Fibroblast of lung (primary cell): Measurements from ENCODE around the gene UPP1.
A peak's percentile ranks its signal among the peaks of the same experiment; 100 is the strongest.

Experiments
- EZH2 ChIP-seq: IDR thresholded peaks from 2 replicates; pipeline ENCODE4 v1.5.1; 2012; ENCODE audit warnings: low read length, control low read depth, mild to moderate bottlenecking; ENCODE audit errors: missing control alignments
- TF ChIP-seq, protein P1 (sequence below), 2 donors: IDR thresholded peaks in 1 of 2; conservative IDR thresholded peaks in 1 of 2; 1 replicate in 1 of 2; 2 replicates in 1 of 2; pipeline ENCODE4 v1.5.1; 2011 to 2012; ENCODE audit warnings: low read length in 2 of 2, control low read depth in 1 of 2, inconsistent platforms in 1 of 2, low read depth in 1 of 2, mild to moderate bottlenecking in 1 of 2

GRCh38 chr7:48109848-48110663 lies 21.0 kb downstream of the UPP1 start:
- TF ChIP-seq, protein P1, sequence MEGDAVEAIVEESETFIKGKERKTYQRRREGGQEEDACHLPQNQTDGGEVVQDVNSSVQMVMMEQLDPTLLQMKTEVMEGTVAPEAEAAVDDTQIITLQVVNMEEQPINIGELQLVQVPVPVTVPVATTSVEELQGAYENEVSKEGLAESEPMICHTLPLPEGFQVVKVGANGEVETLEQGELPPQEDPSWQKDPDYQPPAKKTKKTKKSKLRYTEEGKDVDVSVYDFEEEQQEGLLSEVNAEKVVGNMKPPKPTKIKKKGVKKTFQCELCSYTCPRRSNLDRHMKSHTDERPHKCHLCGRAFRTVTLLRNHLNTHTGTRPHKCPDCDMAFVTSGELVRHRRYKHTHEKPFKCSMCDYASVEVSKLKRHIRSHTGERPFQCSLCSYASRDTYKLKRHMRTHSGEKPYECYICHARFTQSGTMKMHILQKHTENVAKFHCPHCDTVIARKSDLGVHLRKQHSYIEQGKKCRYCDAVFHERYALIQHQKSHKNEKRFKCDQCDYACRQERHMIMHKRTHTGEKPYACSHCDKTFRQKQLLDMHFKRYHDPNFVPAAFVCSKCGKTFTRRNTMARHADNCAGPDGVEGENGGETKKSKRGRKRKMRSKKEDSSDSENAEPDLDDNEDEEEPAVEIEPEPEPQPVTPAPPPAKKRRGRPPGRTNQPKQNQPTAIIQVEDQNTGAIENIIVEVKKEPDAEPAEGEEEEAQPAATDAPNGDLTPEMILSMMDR (conservative IDR thresholded peaks at IDR 0.05 in 1 of 2, IDR thresholded peaks at IDR 0.05 in 1 of 2; ENCODE audit: low read depth in 1 of 2, low read length in 2 of 2): peak; percentile 95 to 100
- no peak for TF ChIP-seq EZH2
